AG10803 (cell line): ENCODE results near the gene INPP5E.

Experiments
- DNase-seq: peaks from one replicate; pipeline ENCODE4 v3.0.0; 2010; ENCODE audit warnings: low read depth
- H3K4me3 ChIP-seq: 2 replicates; pipeline ENCODE4 v1.5.1; 2011; ENCODE audit warnings: mild to moderate bottlenecking, low read length, control low read depth
- TF ChIP-seq, protein P1 (sequence below): conservative IDR thresholded peaks from 2 replicates; pipeline ENCODE4 v1.5.1; 2011; ENCODE audit warnings: mild to moderate bottlenecking, low read length, control low read depth, inconsistent platforms

Gene INPP5E

DNA sequence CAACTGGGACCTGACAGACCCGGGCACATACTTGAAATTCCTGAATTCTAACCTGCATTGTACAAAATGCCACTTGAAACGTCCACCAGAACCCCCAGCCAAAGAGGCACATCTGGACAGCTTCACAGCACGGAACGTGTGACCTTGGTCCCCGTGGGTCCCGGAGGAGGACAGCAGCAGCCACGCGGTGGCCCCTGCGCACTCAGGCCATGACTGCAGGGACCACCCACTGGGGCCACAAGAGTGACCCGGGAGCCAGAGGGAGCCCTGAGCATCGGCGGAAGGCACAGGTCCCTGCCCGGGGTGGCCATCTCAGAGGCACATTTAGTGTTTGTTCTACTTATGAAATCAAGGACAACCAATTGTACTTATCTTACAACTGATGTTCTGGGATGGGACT is 37.6 kb downstream of the INPP5E start:
- DNase-seq: no peak
- TF ChIP-seq, protein P1, sequence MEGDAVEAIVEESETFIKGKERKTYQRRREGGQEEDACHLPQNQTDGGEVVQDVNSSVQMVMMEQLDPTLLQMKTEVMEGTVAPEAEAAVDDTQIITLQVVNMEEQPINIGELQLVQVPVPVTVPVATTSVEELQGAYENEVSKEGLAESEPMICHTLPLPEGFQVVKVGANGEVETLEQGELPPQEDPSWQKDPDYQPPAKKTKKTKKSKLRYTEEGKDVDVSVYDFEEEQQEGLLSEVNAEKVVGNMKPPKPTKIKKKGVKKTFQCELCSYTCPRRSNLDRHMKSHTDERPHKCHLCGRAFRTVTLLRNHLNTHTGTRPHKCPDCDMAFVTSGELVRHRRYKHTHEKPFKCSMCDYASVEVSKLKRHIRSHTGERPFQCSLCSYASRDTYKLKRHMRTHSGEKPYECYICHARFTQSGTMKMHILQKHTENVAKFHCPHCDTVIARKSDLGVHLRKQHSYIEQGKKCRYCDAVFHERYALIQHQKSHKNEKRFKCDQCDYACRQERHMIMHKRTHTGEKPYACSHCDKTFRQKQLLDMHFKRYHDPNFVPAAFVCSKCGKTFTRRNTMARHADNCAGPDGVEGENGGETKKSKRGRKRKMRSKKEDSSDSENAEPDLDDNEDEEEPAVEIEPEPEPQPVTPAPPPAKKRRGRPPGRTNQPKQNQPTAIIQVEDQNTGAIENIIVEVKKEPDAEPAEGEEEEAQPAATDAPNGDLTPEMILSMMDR: no peak
- H3K4me3 ChIP-seq: no peak overlapping the region

DNA sequence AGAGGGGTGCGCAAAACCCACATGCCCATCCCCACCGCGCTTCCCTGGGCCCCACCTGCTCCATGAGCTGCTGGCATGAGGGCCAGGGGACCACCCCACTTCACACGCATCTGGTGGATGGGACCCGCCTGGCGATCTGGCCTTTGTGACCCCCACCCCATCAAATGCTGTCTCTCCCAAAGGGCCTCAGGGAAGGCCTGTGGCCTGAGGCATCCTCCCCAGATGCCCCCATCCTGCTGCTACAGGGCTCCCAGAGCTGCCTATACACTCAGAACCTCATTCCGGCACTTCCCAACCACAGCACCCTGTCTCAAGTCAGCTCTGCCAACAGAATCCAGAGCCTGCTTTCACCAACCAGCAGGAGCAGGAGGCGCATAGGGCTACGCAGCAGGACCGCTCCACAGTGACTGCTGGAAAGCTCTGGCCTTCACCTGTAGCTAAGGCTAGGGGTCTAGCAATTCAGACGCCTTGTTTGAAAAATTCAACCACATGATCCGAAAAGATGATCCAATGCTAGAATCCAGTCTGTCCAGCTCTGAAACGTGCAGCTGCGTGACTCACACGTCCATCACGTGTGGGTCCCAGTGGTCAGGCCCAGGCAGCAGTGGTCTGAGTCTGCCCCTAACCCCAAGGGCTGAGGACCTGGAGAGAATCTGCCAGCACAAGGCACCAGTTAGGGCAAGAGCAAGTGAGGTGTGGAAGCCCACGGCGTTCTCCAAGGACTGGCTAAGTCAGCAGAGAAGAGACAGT is 38.3 kb downstream of the INPP5E start:
- no peak overlapping the region for H3K4me3 ChIP-seq
- TF ChIP-seq, protein P1: no peak
- DNase-seq: no peak

DNA sequence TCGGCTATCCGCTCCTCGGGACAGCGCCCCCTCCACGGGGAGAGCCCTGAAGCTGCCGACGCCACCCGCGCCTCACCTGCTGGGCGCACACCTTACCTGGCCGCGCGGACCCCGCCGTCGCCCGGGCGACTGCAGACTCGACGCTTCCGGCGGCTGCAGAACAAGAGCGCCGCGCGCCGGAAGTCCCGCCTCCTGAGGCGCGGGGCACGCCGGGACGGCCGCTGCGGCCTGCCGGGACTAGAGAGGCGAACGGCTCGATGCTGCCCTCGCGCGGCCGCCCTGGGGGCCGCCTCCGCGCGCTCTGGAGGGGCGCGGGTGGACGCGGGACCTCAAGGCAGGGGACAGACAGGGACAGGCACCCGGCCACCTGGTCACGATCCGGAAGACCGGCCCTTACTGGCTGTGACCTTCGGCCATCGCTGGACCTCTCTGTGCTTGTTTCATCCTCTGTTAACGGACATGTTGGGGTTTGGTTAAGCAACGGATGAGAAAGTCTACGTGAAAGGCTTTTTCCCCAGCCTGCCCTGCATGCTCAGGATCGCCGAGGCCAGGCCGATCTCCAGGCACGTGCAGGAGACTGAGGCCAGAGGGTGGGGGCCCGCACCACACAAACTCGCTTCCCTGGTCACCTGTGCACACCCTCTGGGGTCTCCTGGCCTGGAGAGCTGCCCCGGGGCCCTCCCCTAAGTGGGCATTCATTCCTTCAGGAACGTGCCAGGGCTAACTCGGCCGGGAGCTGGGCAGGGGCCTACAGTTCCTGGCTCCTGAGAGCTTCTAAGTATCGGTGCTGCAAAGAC is 39.4 kb downstream of the INPP5E start, which contains the start of gene SNAPC4:
Gene SNAPC4 (minus strand): TSS at position 133 of the 797 bp plus-strand sequence. CDS start 1,742 bp downstream, outside the sequence.
- DNase-seq: peak; percentile 77
- TF ChIP-seq, protein P1: peak; percentile 47
- peak within 1 kb of the TSS; percentile 83 for H3K4me3 ChIP-seq

DNA sequence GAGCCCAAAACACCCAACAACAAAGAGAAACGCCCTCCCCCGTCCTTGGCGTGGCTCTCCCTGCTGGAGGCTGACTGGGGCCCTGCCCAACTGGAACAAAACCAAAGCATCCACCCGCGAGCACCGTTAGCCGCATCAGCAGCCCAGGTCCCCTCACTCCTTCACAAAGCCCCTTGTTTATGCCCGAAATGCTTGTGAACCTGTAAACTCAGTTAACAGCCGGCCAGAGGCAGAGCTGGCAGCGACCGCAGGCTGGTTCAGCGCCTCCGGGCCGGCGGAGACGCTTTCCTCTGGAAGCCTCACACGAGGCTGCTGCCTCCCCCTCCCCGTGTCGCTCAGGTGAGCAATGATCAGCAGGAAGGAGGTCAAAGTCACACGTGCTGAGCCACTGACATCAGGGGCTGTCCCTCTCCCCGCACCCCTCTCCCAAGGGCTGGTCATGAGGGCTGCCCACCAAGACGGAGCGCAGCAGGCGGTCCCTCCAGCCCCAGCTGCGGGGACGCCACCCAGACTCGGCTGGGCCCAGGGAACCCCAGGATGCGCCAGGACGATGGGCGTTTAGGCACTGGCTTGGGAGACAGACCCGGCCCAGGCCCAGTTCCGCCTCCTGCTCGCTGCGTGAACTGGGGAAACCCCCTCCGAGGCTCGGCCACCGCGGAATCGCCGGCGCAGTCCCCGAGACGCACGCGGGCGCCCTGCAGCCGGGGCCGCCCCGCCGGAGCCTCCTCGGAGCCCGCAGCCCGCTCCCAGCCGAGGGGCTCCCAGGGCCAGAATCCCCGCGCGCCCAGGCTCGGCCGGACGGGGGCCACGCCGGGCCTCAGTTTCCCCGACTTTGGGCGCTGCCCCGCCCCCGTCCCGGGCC is 40.2 kb downstream of the INPP5E start:
- DNase-seq: no peak
- TF ChIP-seq, protein P1: no peak
- H3K4me3 ChIP-seq: peak overlapping the region; percentile 83

DNA sequence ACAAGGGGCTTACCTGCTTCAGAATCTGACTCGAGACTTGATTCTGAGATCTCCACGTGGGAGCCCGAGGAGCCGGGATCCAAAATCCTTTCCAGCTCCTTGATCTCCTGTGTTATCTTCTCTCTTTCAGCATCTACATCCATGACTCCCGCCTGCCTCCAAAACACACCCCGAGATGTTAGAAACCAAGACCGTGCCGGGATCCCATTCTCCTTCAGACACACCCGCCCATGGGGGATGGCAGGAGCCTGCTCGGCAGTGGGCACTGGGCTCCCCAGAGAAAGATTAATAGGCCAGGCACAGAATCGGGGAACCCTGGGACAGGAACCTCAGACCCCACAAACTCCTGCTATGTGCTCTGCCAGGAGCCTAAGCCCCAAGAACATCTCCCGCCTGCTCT is 41.4 kb downstream of the INPP5E start:
- DNase-seq: no peak
- TF ChIP-seq, protein P1: no peak
- H3K4me3 ChIP-seq: no peak overlapping the region; the same call in 1 of the 2 replicates

DNA sequence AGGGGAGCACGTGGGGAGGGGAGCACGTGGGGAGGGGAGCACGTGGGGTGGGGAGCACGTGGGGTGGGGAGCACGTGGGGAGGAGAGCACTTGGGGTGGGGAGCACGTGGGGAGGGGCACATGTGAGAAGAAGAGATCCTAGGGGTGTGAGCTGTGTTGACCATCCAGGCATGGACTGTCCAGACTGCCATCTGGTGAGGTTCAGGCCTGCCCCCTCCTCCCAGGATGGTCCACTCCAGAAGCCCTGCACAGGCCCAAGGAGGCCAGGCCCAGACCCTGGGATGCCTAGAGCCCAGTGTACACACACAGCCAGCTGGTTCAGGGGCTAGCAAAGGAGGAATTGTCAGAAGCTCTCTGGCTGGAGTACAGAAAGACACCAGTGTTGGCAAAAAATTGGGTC is 42.0 kb downstream of the INPP5E start:
- DNase-seq: no peak
- H3K4me3 ChIP-seq: no peak overlapping the region
- TF ChIP-seq, protein P1: no peak
